HG03025 (cell line): ENCODE measurements around the gene DAB2IP.

Experiments
- ATAC-seq: cut with Tn5 transposase; IDR thresholded peaks from one replicate; pipeline ENCODE4 v1.9.1; 2021; ENCODE audit warnings: mild to moderate bottlenecking, moderate library complexity; ENCODE audit not compliant: unreplicated experiment, low FRiP score

Gene DAB2IP

GRCh38 chr9:121752929-121753328 is 101.5 kb downstream of the DAB2IP start:
- ATAC-seq: no peak

GRCh38 chr9:121753802-121754654 is 102.6 kb downstream of the DAB2IP start:
- ATAC-seq: no peak

GRCh38 chr9:121754655-121755436 is 103.4 kb downstream of the DAB2IP start:
- no peak for ATAC-seq

- ATAC-seq: no peak
Measured at GRCh38 chr9:121755581-121755980, 104.1 kb downstream of the DAB2IP start.

- no peak for ATAC-seq
Measured at GRCh38 chr9:121756474-121757280, 105.2 kb downstream of the DAB2IP start.

- ATAC-seq: no peak
Measured at GRCh38 chr9:121757281-121757585, 105.8 kb downstream of the DAB2IP start.

GRCh38 chr9:121758693-121759092 is 107.3 kb downstream of the DAB2IP start:
- ATAC-seq: no peak

- no peak for ATAC-seq
Measured at GRCh38 chr9:121759996-121760395, 108.6 kb downstream of the DAB2IP start.

- no peak for ATAC-seq
Measured at GRCh38 chr9:121760571-121760970, 109.1 kb downstream of the DAB2IP start.

- no peak for ATAC-seq
Measured at GRCh38 chr9:121763131-121763530, 111.7 kb downstream of the DAB2IP start.

- no peak for ATAC-seq
Measured at GRCh38 chr9:121763561-121764370, 112.3 kb downstream of the DAB2IP start.

- ATAC-seq: no peak
Measured at GRCh38 chr9:121764371-121764730, 112.9 kb downstream of the DAB2IP start.

- ATAC-seq: no peak
Measured at GRCh38 chr9:121765021-121765950, 113.9 kb downstream of the DAB2IP start.

- no peak for ATAC-seq
Measured at GRCh38 chr9:121766081-121766683, 114.7 kb downstream of the DAB2IP start.

- ATAC-seq: no peak
Measured at GRCh38 chr9:121767171-121767769, 115.8 kb downstream of the DAB2IP start.

- ATAC-seq: no peak
Measured at GRCh38 chr9:121768416-121769015, 117.1 kb downstream of the DAB2IP start.

- no peak for ATAC-seq
Measured at GRCh38 chr9:121769939-121770338, 118.5 kb downstream of the DAB2IP start.
